Measurements from ENCODE around the gene USP5.

DNA sequence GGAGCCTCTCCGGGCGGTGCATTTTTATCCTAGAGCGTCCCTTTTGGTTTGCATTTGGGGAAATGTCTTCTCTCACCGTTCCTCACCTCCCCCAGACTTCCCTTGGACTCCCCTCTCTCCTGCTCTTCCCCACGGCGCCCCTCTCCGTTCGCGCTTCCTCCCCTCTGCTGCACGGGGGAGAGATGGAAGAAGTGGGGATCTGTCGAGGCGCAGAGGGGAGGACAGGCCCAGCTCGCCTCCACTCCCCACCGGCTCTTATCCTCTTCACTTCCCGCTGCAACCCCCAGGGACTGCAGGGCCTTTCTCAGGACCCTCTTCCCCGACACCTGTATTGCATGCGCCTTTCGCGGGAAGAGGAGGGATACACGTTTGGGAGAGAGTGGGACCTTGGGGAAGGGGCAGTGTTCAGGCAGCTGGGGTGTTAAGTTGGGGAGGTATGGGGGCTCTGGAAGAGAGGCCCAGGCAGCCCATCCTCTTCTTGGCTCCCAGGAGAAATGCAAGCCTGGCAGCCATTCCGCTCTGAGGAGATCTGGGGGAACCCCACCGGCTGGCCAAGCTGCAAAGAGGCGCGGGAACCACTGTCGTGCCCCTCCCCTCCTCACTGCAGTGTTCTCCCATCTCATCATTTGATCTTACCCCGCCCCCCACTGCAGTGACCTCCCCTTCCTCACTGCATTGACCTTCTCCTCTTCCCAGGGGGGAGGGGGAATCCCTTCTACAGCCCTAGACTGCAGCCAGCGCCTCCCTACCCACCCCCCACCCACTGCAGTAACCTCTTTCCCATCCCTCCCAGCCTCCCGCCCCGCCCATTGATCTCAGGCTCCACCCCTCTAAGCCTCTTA is 63.2 kb downstream of the USP5 start:
- no peak for TF ChIP-seq POLR2A (IDR thresholded peaks at IDR 0.05)
- TF ChIP-seq, protein P1, sequence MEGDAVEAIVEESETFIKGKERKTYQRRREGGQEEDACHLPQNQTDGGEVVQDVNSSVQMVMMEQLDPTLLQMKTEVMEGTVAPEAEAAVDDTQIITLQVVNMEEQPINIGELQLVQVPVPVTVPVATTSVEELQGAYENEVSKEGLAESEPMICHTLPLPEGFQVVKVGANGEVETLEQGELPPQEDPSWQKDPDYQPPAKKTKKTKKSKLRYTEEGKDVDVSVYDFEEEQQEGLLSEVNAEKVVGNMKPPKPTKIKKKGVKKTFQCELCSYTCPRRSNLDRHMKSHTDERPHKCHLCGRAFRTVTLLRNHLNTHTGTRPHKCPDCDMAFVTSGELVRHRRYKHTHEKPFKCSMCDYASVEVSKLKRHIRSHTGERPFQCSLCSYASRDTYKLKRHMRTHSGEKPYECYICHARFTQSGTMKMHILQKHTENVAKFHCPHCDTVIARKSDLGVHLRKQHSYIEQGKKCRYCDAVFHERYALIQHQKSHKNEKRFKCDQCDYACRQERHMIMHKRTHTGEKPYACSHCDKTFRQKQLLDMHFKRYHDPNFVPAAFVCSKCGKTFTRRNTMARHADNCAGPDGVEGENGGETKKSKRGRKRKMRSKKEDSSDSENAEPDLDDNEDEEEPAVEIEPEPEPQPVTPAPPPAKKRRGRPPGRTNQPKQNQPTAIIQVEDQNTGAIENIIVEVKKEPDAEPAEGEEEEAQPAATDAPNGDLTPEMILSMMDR (IDR thresholded peaks at IDR 0.05), result no peak

Data from esophagus squamous epithelium (tissue), 4 donors.